GM23248 (cell line): Measurements from ENCODE around the gene KIN. TPM values are rescaled to one million over a fixed set of nuclear protein-coding genes. Genes with fewer than 3 reads are reported as not detected.

Experiments
- DNase-seq: peaks from one replicate; pipeline ENCODE4 v3.0.0-alpha.2; 2015
- H2AFZ ChIP-seq: fragments of 200-600 bp; sonication (generic); 2 replicates; pipeline ENCODE4 v1.6.1; 2016; ENCODE audit warnings: antibody characterized with exemption
- H3F3A ChIP-seq: fragments of 200-600 bp; sonication (generic); 2 replicates; pipeline ENCODE4 v1.6.1; 2016; ENCODE audit warnings: mild to moderate bottlenecking, antibody characterized with exemption, mixed run types; ENCODE audit not compliant: insufficient read depth
- H3K27ac ChIP-seq: fragments of 200-600 bp; sonication (generic); 2 replicates; pipeline ENCODE4 v1.5.1; 2016; ENCODE audit warnings: mild to moderate bottlenecking
- H3K27me3 ChIP-seq: fragments of 200-600 bp; sonication (generic); replicated peaks from 2 replicates; pipeline ENCODE4 v1.6.1; 2016; ENCODE audit warnings: mild to moderate bottlenecking; ENCODE audit not compliant: insufficient read depth
- H3K36me3 ChIP-seq: fragments of 200-600 bp; sonication (generic); 2 replicates; pipeline ENCODE4 v1.6.1; 2016; ENCODE audit warnings: low read depth, mild to moderate bottlenecking
- H3K4me1 ChIP-seq: fragments of 200-600 bp; sonication (generic); 2 replicates; pipeline ENCODE4 v1.6.1; 2016; ENCODE audit warnings: mild to moderate bottlenecking; ENCODE audit not compliant: insufficient read depth
- H3K4me2 ChIP-seq: fragments of 200-600 bp; sonication (generic); one replicate; pipeline ENCODE4 v1.6.1; 2016; ENCODE audit warnings: mild to moderate bottlenecking; ENCODE audit not compliant: unreplicated experiment
- H3K4me3 ChIP-seq: fragments of 200-600 bp; sonication (generic); 2 replicates; pipeline ENCODE4 v1.5.1; 2016; ENCODE audit warnings: mild to moderate bottlenecking
- H3K79me2 ChIP-seq: fragments of 200-600 bp; sonication (generic); 2 replicates; pipeline ENCODE4 v1.6.1; 2016; ENCODE audit warnings: mild to moderate bottlenecking; ENCODE audit not compliant: insufficient read depth
- H3K9ac ChIP-seq: fragments of 200-600 bp; sonication (generic); 2 replicates; pipeline ENCODE4 v1.6.1; 2016; ENCODE audit warnings: mild to moderate bottlenecking
- H3K9me2 ChIP-seq: fragments of 200-600 bp; sonication (generic); 2 replicates; pipeline ENCODE4 v1.6.1; 2016; ENCODE audit warnings: mixed run types, mild to moderate bottlenecking, moderate library complexity; ENCODE audit not compliant: insufficient read depth
- H3K9me3 ChIP-seq: fragments of 200-600 bp; sonication (generic); one replicate; pipeline ENCODE4 v1.6.1; 2017; ENCODE audit warnings: low read depth
- H4K20me1 ChIP-seq: fragments of 200-600 bp; sonication (generic); 2 replicates; pipeline ENCODE4 v1.6.0; 2016; ENCODE audit not compliant: insufficient read depth
- EZH2 ChIP-seq: fragments of 200-600 bp; sonication (generic); IDR thresholded peaks from 2 replicates; pipeline ENCODE4 v1.6.1; 2018; ENCODE audit warnings: antibody characterized with exemption, mild to moderate bottlenecking; ENCODE audit not compliant: insufficient read depth, poor library complexity, severe bottlenecking
- EZH2phosphoT487 ChIP-seq: fragments of 200-600 bp; sonication (generic); IDR thresholded peaks from 2 replicates; pipeline ENCODE4 v1.6.1; 2018; ENCODE audit warnings: antibody characterized with exemption, moderate library complexity, mild to moderate bottlenecking, low read depth; ENCODE audit not compliant: insufficient read depth
- WGBS, 2 experiments: methylation state at CpG; one replicate each; pipeline ENCODE4 v1.1.6; 2015 to 2017; ENCODE audit warnings: low lambda C conversion rate in 2 of 2, low coverage in 1 of 2; ENCODE audit errors: missing lambda C conversion rate in 2 of 2; 5-methylcytosine and 5-hydroxymethylcytosine counted together
- in situ Hi-C: fragments of 300-500 bp; cut with MboI; formaldehyde crosslinking; loops from 2 replicates; pipeline ENCODE4 v1.15.0; 2020
- polyA plus RNA-seq: library from polyadenylated mRNA; unstranded; fragments of >200 nt; fragmentation: Nextera tagmentation; extraction: Ambion mirVana; gene quantifications from 2 replicates; pipeline ENCODE4 v1.2.1, GENCODE V29; 2016
- total RNA-seq: library from RNA; depleted of rRNA; stranded (reverse); fragments of >200 nt; shearing (Covaris generic); gene quantifications from 2 replicates; pipeline ENCODE4 v1.2.3, GENCODE V29; 2014

The KIN gene
- total and polyA plus RNA-seq, 2 experiments from 2014 or later = 3.8 to 10.6 TPM

DNA sequence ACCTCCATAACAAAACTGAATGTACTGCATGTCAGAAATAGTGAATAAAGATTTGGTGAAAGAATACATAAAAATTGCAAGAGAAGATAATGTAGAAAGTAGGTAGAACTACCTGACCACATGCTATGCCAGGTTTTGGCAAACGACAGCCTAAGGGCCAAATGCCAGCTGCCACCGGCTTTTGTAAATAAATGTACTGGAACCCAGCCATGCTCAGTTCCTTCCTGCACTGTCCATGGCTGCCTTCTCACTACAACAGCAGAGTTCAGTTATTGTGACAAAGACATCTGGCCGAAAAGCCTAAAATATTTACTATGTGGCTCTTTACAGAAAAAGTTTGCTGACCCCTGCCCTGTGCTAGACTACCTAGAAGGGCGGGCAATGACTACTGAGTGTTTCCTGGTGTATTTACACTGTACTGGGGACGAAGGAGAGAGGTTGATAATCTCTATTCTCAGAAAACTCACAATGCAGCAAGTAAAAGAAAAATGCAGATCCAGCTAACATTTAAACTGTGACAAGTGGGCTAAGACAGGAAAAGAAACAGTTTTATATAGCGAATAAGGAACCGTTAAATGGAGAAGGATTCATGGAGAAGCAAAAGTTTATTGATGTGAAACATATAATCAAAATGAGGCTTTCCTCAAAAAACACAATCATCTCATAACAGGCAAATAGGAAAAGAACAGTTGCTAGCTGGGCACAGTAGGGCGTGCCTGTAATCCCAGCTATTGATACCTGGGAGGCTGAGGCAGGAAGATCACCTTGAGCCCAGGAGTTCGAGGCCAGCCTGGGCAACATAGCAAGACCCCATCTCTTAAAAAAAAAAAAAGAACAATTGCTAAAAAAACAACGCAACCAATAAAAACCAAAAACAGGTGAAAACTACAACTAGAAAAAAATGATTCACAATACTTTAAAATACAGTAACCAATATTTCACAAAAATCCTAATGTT is 13.7 kb downstream of the KIN start:
- Histone ChIP-seq H3K27me3 (no peaks in the 10 kb centered on the region), H2AFZ (no peak overlapping the region), H3K27ac (no peak overlapping the region), H3K36me3 (peaks cover 36% of the 10 kb centered on the region), H3F3A (no peaks in the 10 kb centered on the region), H3K79me2 (no peaks in the 10 kb centered on the region; the same call in 1 of the 2 replicates), H4K20me1 (no peaks in the 10 kb centered on the region), H3K4me3 (no peak overlapping the region), H3K9ac (no peak overlapping the region), H3K9me2 (no peaks in the 10 kb centered on the region), H3K4me2 (no peak overlapping the region), H3K9me3 (no peaks in the 10 kb centered on the region), H3K4me1 (no peaks in the 10 kb centered on the region)
- TF ChIP-seq EZH2 (no peak), EZH2phosphoT487 (no peak)
- 91 to 92% methylated on average over 10 of the region's 10 CpGs for WGBS, 2 experiments
- in situ Hi-C loops = no loop called here
- DNase-seq = no peak

DNA sequence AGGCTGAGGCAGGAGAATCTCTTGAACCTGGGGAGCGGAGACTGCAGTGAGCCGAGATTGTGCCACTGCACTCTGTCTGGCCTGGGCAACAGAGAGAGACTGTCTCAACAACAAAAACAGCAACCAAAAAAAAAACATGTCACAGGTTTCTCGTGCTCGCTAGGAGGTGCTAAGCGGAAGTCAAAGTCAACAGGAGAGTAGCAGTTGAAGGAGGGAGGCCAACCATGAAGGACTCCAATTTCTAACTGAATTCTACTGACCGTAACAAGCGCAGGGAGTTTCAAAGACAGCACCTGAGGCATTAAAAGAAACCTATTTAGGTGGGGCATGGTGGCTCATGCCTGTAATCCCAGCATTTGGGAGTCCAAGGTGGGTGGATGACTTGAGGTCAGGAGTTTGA is 19.4 kb downstream of the KIN start:
- no peak overlapping the region for H2AFZ ChIP-seq
- 94 to 97% methylated on average over 7 of the region's 7 CpGs for WGBS, 2 experiments
- H3K79me2 ChIP-seq = no peaks in the 10 kb centered on the region
- H3K9ac ChIP-seq = no peak overlapping the region
- H3K27ac ChIP-seq = no peak overlapping the region
- no peaks in the 10 kb centered on the region for H3K4me1 ChIP-seq
- no peak for DNase-seq
- no peak overlapping the region for H3K4me3 ChIP-seq
- H3K4me2 ChIP-seq = no peak overlapping the region
- H3K9me3 ChIP-seq = no peaks in the 10 kb centered on the region
- no peaks in the 10 kb centered on the region for H3F3A ChIP-seq
- TF ChIP-seq EZH2phosphoT487 (no peak), EZH2 (no peak)
- H3K36me3 ChIP-seq = peaks cover 42% of the 10 kb centered on the region
- no peaks in the 10 kb centered on the region for H4K20me1 ChIP-seq
- no peaks in the 10 kb centered on the region for H3K9me2 ChIP-seq
- no peaks in the 10 kb centered on the region for H3K27me3 ChIP-seq
- in situ Hi-C loops = no loop called here

DNA sequence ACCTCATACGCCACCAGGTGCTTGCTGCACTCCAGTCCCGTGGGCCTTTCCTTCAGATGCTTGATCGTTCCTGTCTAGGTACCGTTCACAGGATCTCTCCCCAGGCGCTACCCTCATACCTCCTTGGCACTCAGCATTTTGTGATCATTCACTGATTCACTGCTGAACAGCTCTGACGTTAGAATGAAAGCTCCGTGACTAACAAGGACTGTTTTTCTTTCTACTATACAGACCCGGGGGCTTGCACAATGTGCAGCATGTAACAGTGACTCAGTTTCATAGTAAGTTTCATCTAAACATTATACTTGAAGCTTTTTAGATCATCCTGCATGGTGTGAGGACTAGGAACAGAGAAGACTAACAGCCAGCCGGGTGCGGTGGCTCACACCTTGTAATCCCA is 20.6 kb downstream of the KIN start:
- Histone ChIP-seq H3K9ac (no peak overlapping the region), H3K27me3 (no peaks in the 10 kb centered on the region), H3K4me3 (no peak overlapping the region), H3K4me2 (no peak overlapping the region), H3K9me3 (no peaks in the 10 kb centered on the region), H3K9me2 (no peaks in the 10 kb centered on the region), H3K36me3 (peaks cover 46% of the 10 kb centered on the region), H3K79me2 (no peaks in the 10 kb centered on the region), H2AFZ (no peak overlapping the region), H3K27ac (no peak overlapping the region), H3F3A (no peaks in the 10 kb centered on the region), H3K4me1 (no peaks in the 10 kb centered on the region), H4K20me1 (no peaks in the 10 kb centered on the region)
- in situ Hi-C loops = no loop called here
- peak; percentile 74 for DNase-seq
- 78 to 87% methylated on average over 10 of the region's 10 CpGs for WGBS, 2 experiments
- TF ChIP-seq EZH2phosphoT487 (no peak), EZH2 (no peak)

- TF ChIP-seq EZH2phosphoT487 (no peak), EZH2 (no peak)
- Histone ChIP-seq H3K27ac (no peak overlapping the region), H3K4me1 (no peaks in the 10 kb centered on the region), H3K4me2 (no peak overlapping the region), H3K36me3 (peaks cover 53% of the 10 kb centered on the region), H3K27me3 (no peaks in the 10 kb centered on the region), H3F3A (no peaks in the 10 kb centered on the region), H3K9me2 (no peaks in the 10 kb centered on the region), H3K9me3 (no peaks in the 10 kb centered on the region), H3K79me2 (no peaks in the 10 kb centered on the region), H2AFZ (no peak overlapping the region), H3K4me3 (no peak overlapping the region), H4K20me1 (no peaks in the 10 kb centered on the region), H3K9ac (no peak overlapping the region)
- WGBS, 2 experiments = 82% methylated on average over 3 of the region's 3 CpGs
- in situ Hi-C loops = no loop called here
- DNase-seq = no peak
These were observed 21.6 kb downstream of the KIN start for GRCh38 chr10:7766241-7766640.
